Measurements from ENCODE around the gene PES1.

DNA sequence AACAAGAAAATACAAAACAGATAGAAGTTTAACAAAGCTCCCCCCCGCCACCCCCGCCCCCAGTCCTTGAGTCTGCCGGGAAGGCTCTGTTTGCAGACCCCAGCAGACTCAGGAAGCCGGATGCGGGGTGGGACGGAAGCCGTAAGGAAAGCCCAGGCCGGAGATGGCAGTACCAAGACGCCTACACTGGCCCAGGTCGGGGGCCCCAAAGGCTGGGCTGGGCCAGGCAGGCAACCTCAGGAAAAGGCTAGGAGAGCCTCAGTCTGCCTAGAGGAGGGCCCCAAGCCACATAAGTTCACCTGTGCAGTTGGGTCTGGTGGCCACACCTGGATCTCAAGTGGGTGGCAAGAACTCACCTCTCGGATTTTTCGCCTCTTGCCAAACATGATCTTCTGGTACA is 13.2 kb downstream of the PES1 start:
- TF ChIP-seq, protein P1, sequence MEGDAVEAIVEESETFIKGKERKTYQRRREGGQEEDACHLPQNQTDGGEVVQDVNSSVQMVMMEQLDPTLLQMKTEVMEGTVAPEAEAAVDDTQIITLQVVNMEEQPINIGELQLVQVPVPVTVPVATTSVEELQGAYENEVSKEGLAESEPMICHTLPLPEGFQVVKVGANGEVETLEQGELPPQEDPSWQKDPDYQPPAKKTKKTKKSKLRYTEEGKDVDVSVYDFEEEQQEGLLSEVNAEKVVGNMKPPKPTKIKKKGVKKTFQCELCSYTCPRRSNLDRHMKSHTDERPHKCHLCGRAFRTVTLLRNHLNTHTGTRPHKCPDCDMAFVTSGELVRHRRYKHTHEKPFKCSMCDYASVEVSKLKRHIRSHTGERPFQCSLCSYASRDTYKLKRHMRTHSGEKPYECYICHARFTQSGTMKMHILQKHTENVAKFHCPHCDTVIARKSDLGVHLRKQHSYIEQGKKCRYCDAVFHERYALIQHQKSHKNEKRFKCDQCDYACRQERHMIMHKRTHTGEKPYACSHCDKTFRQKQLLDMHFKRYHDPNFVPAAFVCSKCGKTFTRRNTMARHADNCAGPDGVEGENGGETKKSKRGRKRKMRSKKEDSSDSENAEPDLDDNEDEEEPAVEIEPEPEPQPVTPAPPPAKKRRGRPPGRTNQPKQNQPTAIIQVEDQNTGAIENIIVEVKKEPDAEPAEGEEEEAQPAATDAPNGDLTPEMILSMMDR (IDR thresholded peaks at IDR 0.05), result no peak
- no peak for TF ChIP-seq EP300 (IDR thresholded peaks at IDR 0.05)
